Spleen (tissue), 7 donors: ENCODE measurements around the gene TSHR.

Experiments used
- CTCF ChIP-seq, 11 experiments: fragments of 200-600 bp in 7 of 11; fragments of 450-650 bp in 4 of 11; sonication (generic) in 4 of 11; IDR thresholded peaks in 8 of 11; conservative IDR thresholded peaks in 3 of 11; 1 replicate in 7 of 11; 2 replicates in 4 of 11; pipeline versions ENCODE4 v1.4.0 to v1.8.0; 2016 to 2021; ENCODE audit warnings: antibody characterized with exemption in 11 of 11, inconsistent platforms in 4 of 11, mild to moderate bottlenecking in 1 of 11
- POLR2A ChIP-seq, 3 donors: fragments of 450-650 bp; IDR thresholded peaks; one replicate each; pipeline ENCODE4 v1.5.1; 2017; ENCODE audit warnings: antibody characterized with exemption in 3 of 3, mild to moderate bottlenecking in 1 of 3
- donor health status: DM: no; HTN: no; CAD: no; lungs with moderate emphysema.
- donor health status: DM: no; HTN: no; CAD: no.
- donor health status: DM: no; HTN: no; CAD: no.

GRCh38 chr14:80979951-80980350, 24.5 kb downstream of the TSHR start:
- TF ChIP-seq POLR2A (IDR thresholded peaks at IDR 0.05) (no peak), CTCF (IDR thresholded peaks at IDR 0.05 in 8 of 11, conservative IDR thresholded peaks at IDR 0.05 in 3 of 11) (no peak)
